Measurements from ENCODE around the gene FBXO30. TPM values are rescaled to one million over a fixed set of nuclear protein-coding genes. Genes with fewer than 3 reads are reported as not detected.

The FBXO30 gene
- total RNA-seq, 1 donor from 2014 or later = 6.1 TPM

DNA sequence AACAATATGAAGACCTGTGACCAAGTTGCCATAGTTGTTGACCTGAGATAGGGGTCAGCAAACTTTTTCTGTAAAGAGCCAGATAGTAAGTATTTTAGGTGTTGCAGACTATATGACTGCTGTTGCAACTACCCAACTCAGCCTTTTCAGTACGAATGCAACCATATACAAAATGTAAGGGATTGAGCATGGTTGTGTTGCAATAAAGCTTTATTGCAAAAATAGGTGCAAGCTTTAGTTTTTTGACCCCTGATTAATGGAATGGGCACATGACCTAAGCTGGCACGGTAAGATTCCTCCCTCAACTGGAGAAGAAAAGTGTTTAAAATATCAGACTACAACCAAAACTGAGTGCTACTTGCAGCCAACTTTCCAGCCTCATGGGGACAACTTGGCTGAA lies 62.0 kb downstream of the FBXO30 start:
- H3K4me3 Mint-ChIP-seq = no peak overlapping the region
- H3K4me1 Mint-ChIP-seq = no peaks in the 10 kb centered on the region
- intact Hi-C loops (cut with micrococcal nuclease) = no loop called here
- no peaks in the 10 kb centered on the region for H3K36me3 Mint-ChIP-seq (ENCODE audit: low read depth)
- H3K27me3 Mint-ChIP-seq = peaks cover 4% of the 10 kb centered on the region
- no peak for DNase-seq
- no peak overlapping the region for H3K27ac Mint-ChIP-seq
- TF ChIP-seq, protein P1, sequence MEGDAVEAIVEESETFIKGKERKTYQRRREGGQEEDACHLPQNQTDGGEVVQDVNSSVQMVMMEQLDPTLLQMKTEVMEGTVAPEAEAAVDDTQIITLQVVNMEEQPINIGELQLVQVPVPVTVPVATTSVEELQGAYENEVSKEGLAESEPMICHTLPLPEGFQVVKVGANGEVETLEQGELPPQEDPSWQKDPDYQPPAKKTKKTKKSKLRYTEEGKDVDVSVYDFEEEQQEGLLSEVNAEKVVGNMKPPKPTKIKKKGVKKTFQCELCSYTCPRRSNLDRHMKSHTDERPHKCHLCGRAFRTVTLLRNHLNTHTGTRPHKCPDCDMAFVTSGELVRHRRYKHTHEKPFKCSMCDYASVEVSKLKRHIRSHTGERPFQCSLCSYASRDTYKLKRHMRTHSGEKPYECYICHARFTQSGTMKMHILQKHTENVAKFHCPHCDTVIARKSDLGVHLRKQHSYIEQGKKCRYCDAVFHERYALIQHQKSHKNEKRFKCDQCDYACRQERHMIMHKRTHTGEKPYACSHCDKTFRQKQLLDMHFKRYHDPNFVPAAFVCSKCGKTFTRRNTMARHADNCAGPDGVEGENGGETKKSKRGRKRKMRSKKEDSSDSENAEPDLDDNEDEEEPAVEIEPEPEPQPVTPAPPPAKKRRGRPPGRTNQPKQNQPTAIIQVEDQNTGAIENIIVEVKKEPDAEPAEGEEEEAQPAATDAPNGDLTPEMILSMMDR (IDR thresholded peaks at IDR 0.05) = no peak
- ChIA-PET POLR2A (no interaction called here), CTCF (no interaction called here)
- H3K9me3 Mint-ChIP-seq = no peaks in the 10 kb centered on the region
- no peak for ATAC-seq (ENCODE audit: low read depth)

DNA sequence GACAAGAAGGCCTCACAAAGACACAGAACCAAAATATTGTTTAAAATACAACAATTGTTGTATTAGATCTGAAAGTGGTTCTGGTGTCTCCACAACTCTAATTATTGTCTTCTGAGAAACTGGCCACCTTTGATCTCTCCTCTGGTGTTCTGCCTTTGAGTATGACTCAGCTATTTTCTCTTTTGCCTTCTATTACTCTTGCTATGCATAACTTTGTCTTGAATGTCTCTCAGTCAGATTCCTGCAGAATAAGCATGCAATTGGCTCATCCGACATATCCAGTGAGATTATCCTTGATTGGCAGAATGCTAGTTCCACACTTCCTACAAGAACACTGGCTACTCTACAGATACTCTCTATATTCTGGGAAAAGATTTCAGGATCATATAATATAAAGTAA lies 65.0 kb downstream of the FBXO30 start:
- H3K4me1 Mint-ChIP-seq = no peaks in the 10 kb centered on the region
- H3K36me3 Mint-ChIP-seq (ENCODE audit: low read depth) = no peaks in the 10 kb centered on the region
- TF ChIP-seq, protein P1 (IDR thresholded peaks at IDR 0.05) = no peak
- no peaks in the 10 kb centered on the region for H3K9me3 Mint-ChIP-seq
- H3K27ac Mint-ChIP-seq = no peak overlapping the region
- H3K4me3 Mint-ChIP-seq = no peak overlapping the region
- intact Hi-C loops (cut with micrococcal nuclease) = no loop called here
- CTCF ChIA-PET = no interaction called here
- POLR2A ChIA-PET = no interaction called here
- H3K27me3 Mint-ChIP-seq = peaks cover 2% of the 10 kb centered on the region
- DNase-seq (no peak), ATAC-seq (ENCODE audit: low read depth) (no peak)

DNA sequence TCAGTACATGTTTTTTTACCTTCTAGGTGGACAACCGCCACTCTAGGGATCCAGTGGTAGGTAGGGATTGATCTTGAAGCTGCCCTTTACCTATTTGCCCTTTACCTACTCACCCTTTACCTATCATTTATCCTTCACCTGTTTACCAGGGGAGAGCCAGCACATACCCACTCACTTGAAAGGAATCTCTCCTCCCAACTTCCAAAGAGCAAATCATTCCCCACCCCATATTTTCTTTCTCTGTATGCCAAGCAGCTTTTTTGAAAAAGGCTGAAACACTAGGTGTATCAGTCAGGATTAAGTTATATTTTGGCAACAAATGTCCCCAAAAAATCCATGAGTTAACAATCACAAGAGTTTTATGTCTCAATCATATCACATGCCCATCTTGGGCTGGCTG lies 68.7 kb downstream of the FBXO30 start:
- Mint-ChIP-seq H3K27me3 (no peaks in the 10 kb centered on the region), H3K36me3 (ENCODE audit: low read depth) (no peaks in the 10 kb centered on the region), H3K9me3 (no peaks in the 10 kb centered on the region), H3K4me3 (no peak overlapping the region), H3K27ac (no peak overlapping the region), H3K4me1 (no peaks in the 10 kb centered on the region)
- ATAC-seq (ENCODE audit: low read depth) (no peak), DNase-seq (no peak)
- intact Hi-C loops (cut with micrococcal nuclease) = no loop called here
- TF ChIP-seq, protein P1 (IDR thresholded peaks at IDR 0.05) = no peak
- ChIA-PET CTCF (no interaction called here), POLR2A (no interaction called here)

DNA sequence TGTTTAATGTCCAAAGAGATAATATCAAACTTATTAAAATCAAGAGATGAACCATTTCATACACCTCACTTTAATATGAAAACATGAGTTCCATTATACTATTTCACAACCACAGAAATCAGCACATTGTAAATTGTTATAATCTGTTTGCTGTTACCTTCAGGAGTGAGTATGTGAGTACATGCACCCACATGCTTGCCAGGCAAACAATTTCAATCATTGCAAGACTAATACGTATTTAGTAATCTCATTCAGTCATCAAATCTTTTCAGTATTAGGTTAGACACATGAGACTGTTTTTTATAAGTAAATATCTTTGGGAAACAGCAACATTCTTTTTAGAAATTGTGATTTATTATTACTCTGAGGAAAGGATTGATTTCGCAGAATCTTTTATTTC lies 70.0 kb downstream of the FBXO30 start:
- POLR2A ChIA-PET = interaction anchor here (0.6 kb wide), 1 partner anchor 105 kb away, joined by 5 read pairs; no protein-coding TSS in a partner anchor
- CTCF ChIA-PET = no interaction called here
- Mint-ChIP-seq H3K4me3 (no peak overlapping the region), H3K4me1 (no peaks in the 10 kb centered on the region), H3K36me3 (ENCODE audit: low read depth) (no peaks in the 10 kb centered on the region), H3K27me3 (no peaks in the 10 kb centered on the region), H3K27ac (no peak overlapping the region), H3K9me3 (no peaks in the 10 kb centered on the region)
- DNase-seq (no peak), ATAC-seq (ENCODE audit: low read depth) (no peak)
- TF ChIP-seq, protein P1 (IDR thresholded peaks at IDR 0.05) = no peak
- intact Hi-C loops (cut with micrococcal nuclease) = no loop called here

Other genes with a start within 250 kb of the FBXO30 start
- 15.8 and 21.9 TPM in 2 replicates for gene EPM2A, start 79.3 kb downstream of the FBXO30 start, total RNA-seq
- gene SHPRH, start 149.6 kb upstream of the FBXO30 start, total RNA-seq = 27.1 and 31.8 TPM in 2 replicates
- not detected in 2 replicates for gene GRM1, start 214.3 kb upstream of the FBXO30 start, total RNA-seq

Data from activated B cell treated with CpG ODN at 0.5 μM for 24 hours (primary cell).